Activated CD8-positive, alpha-beta T cell treated with anti-CD3 and anti-CD28 coated beads, Interleukin-2, amount 10 ng/mL, durations not matched to agents 7 days and 5 days (primary cell): Measurements from ENCODE around the gene UBXN7. TPM values are rescaled to one million over a fixed set of nuclear protein-coding genes. Genes with fewer than 3 reads are reported as not detected.
"Not testable (repeated sequence)": the region's sequence is repeated elsewhere in the genome, so short reads cannot be mapped to it uniquely, and the experiment has no call there.

Experiments
- ATAC-seq: fragments of 150-1000 bp; cut with Tn5 transposase; one replicate; pipeline ENCODE4 v1.10.0; 2021; ENCODE audit warnings: moderate library complexity
- CTCF ChIA-PET: fragments of 350-600 bp; sonication (Branson Sonifier 250); formaldehyde crosslinking; loops from one replicate; lab custom pipeline; 2021; ENCODE audit warnings: antibody characterized with exemption; lab: Charles Lee
- POLR2A ChIA-PET: fragments of 350-600 bp; sonication (Branson Sonifier 250); formaldehyde crosslinking; loops from one replicate; lab custom pipeline; 2021; ENCODE audit warnings: antibody characterized with exemption; lab: Charles Lee
- DNase-seq: peaks from one replicate; pipeline ENCODE4 v3.0.0-alpha.2; 2020
- H3K27ac Mint-ChIP-seq: one replicate; pipeline ENCODE4 v1.8.0; 2021; ENCODE audit warnings: mild to moderate bottlenecking, mixed read lengths
- H3K27me3 Mint-ChIP-seq: one replicate; pipeline ENCODE4 v1.8.0; 2021; ENCODE audit warnings: low read depth, mixed read lengths
- H3K36me3 Mint-ChIP-seq: one replicate; pipeline ENCODE4 v1.8.0; 2021; ENCODE audit warnings: low read depth, mixed read lengths
- H3K4me1 Mint-ChIP-seq: one replicate; pipeline ENCODE4 v1.8.0; 2021; ENCODE audit warnings: low read depth, mixed read lengths
- H3K4me3 Mint-ChIP-seq: one replicate; pipeline ENCODE4 v1.8.0; 2021; ENCODE audit warnings: mild to moderate bottlenecking, mixed read lengths
- H3K9me3 Mint-ChIP-seq: one replicate; pipeline ENCODE4 v1.8.0; 2022; ENCODE audit warnings: mixed read lengths; ENCODE audit not compliant: insufficient read depth
- total RNA-seq, 2 experiments: library from RNA; stranded (reverse); gene quantifications; one replicate each; pipeline ENCODE4 v1.2.3, GENCODE V29; 2021

Gene UBXN7
- total RNA-seq, 2 experiments from 2014 or later, result 43.5 to 45.1 TPM

DNA sequence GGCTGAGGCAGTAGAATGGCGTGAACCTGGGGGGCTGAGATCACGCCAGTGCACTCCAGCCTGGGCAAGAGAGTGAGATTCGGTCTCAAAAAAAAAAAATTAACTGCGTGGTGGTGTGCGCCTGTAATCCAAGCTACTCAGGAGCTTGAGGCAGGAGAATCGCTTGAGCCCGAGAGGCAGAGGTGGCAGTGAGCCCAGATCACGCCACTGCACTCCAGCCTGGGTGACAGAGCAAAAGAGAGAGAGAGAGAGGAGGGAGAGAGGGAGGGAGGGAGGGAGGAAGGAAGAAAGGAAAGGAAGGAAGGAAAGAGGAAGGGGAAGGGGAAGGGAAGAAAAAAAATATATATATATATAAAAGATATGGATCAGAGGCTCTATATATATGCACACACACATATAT is 100.1 kb downstream of the UBXN7 start:
- ChIA-PET CTCF (no interaction called here), POLR2A (no interaction called here)
- DNase-seq (no peak), ATAC-seq (no peak)
- Mint-ChIP-seq H3K36me3 (no peaks in the 10 kb centered on the region), H3K4me3 (no peak overlapping the region), H3K27ac (no peak overlapping the region), H3K4me1 (no peaks in the 10 kb centered on the region), H3K27me3 (peaks cover 8% of the 10 kb centered on the region), H3K9me3 (no peaks in the 10 kb centered on the region)

DNA sequence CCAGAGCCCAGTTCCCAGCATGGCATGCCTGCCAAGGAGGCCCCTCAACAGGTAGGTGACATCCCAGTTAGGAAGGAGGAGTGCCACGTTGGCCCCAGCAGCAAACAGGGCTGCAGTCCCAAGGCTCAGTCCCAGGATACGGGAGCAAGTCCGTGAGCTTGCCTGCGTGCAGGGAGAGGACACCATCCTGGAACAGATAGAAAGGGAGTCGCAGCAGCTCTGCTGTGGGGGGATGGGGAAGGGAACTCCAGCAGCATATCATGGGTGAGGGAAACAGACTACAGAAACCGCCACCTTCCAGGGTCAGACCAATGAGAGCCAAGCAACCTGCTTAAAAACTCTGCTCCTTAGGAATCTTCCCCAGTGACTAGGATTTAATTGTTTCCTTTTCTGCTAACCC is 104.8 kb downstream of the UBXN7 start:
- no peak for ATAC-seq
- Mint-ChIP-seq H3K4me1 (no peaks in the 10 kb centered on the region), H3K27me3 (peaks cover 5% of the 10 kb centered on the region), H3K27ac (no peak overlapping the region), H3K36me3 (no peaks in the 10 kb centered on the region), H3K9me3 (no peaks in the 10 kb centered on the region), H3K4me3 (no peak overlapping the region)
- no peak for DNase-seq
- POLR2A ChIA-PET, result interaction anchor here (1.2 kb wide), 1 partner anchor 9 kb away, joined by 3 read pairs; the partner anchor contains the start of gene DYNLT2B
- CTCF ChIA-PET, result no interaction called here

DNA sequence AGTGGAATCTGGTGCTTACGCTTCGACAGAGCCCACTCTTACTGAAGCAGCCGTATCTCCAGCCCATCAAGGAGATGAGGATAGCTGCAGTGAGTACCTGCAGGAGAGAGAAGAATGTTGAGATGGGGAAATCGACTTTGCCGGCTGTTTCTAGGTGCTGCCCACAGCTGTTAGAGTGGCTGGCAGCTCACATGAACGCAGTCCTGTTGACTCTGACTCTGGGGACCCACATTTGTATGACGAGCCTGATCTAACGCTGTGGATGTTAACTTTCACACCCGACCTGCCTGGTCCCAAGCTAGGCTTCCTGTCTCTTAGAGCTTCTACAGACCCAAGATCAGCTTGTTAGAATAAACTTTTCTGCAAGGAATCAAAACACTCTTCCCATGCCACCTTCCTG is 105.3 kb downstream of the UBXN7 start:
- no peak overlapping the region for H3K4me3 Mint-ChIP-seq
- H3K4me1 Mint-ChIP-seq, result peaks cover under 1% of the 10 kb centered on the region
- peaks cover 5% of the 10 kb centered on the region for H3K27me3 Mint-ChIP-seq
- no peaks in the 10 kb centered on the region for H3K9me3 Mint-ChIP-seq
- ChIA-PET CTCF (no interaction called here), POLR2A (interaction anchor here (1.2 kb wide), 1 partner anchor 9 kb away, joined by 3 read pairs; the partner anchor contains the start of gene DYNLT2B)
- ATAC-seq (no peak), DNase-seq (no peak)
- no peak overlapping the region for H3K27ac Mint-ChIP-seq
- no peaks in the 10 kb centered on the region for H3K36me3 Mint-ChIP-seq

DNA sequence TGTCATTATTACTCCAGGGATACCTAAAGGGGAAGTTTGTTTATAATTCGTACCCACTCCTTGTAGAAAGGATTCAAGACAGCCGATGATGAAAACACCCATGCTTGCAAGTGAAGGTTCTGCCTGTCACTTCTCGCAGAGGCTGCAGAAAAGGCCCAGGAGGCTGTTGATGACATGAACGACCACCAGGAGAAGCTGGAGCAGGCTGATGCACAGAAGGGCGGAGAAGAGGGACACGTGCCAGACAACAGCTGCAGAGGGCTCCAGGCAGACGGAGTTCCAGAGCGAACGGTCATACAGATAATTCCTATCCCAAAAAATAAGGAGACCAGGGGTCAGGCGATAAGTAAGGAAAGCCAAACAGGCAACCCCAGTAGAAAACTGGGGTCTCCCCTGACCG is 108.5 kb downstream of the UBXN7 start:
- Mint-ChIP-seq H3K9me3 (no peaks in the 10 kb centered on the region), H3K27me3 (peaks cover 3% of the 10 kb centered on the region), H3K36me3 (no peaks in the 10 kb centered on the region), H3K4me1 (peaks cover 8% of the 10 kb centered on the region), H3K4me3 (no peak overlapping the region), H3K27ac (no peak overlapping the region)
- DNase-seq (no peak), ATAC-seq (peak; percentile 35)
- ChIA-PET CTCF (no interaction called here), POLR2A (no interaction called here)

DNA sequence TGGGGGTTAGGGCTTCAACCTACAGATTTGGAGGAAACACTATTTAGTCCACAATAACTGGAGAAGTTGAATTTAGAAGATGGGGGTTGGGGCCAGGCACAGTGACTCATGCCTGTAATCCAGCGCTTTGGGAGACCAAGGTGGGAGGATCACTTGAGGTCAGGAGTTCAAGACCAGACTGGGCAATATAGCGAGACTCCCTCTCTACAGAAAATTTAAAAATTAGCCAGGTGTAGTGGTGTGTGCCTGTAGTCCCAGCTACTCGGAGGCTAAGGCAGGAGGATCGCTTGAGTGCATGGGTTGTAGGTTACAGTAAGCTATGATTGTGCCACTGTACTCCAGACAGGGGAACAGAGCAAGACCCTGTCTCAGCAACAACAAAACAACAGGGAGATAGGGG is 109.2 kb downstream of the UBXN7 start:
- Mint-ChIP-seq H3K36me3 (peaks cover under 1% of the 10 kb centered on the region), H3K27ac (no peak overlapping the region), H3K4me1 (peaks cover 8% of the 10 kb centered on the region), H3K4me3 (no peak overlapping the region), H3K27me3 (peaks cover 3% of the 10 kb centered on the region), H3K9me3 (no peaks in the 10 kb centered on the region)
- no peak for DNase-seq
- ChIA-PET CTCF (no interaction called here), POLR2A (no interaction called here)
- no peak for ATAC-seq

DNA sequence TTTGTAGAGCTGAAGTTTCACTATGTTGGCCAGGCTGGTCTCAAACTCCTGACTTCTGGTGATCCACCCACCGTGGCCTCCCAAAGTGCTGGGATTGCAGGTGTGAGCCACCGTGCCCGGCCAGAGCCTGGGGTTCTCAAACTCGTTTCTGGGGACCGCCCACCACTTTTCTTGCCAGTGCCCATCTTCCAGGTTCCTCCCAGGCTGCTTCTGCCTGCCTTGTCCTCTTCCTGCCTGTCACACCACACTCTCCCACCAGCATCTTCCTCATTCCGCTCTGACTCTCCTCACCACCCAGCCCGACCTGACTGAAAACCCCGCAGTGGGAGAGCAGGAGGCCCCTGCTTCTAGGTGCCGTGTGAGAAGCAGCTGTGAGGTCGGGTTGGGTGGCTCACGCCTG is 111.1 kb downstream of the UBXN7 start:
- Mint-ChIP-seq H3K27me3 (no peaks in the 10 kb centered on the region), H3K4me3 (no peak overlapping the region), H3K36me3 (peaks cover 1% of the 10 kb centered on the region), H3K27ac (no peak overlapping the region), H3K9me3 (no peaks in the 10 kb centered on the region), H3K4me1 (peaks cover 14% of the 10 kb centered on the region)
- POLR2A ChIA-PET, result interaction anchor here (1.3 kb wide), 1 partner anchor 201 kb away, joined by 3 read pairs; no protein-coding TSS in a partner anchor
- DNase-seq (no peak), ATAC-seq (no peak)
- CTCF ChIA-PET, result no interaction called here

DNA sequence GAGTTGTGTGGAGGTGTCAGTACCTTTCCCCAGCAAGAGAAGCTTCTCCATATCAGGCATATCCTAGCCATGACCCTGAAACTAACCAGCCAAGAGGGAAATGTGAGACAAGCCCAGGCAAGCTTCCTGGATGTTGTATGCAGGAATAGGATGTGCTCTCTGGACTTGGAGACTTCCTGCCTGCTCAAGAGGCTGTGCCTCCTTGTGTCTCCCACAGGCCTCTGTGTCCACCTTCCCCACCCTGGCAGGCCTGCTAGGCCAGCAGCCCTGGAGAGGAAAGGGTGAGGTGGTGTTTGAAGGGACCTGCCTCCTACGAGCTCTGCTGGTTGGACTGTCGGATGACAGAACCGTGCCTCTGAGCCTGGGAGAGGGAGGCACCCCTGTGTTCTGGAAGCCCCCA is 112.1 kb downstream of the UBXN7 start:
- H3K27ac Mint-ChIP-seq, result no peak overlapping the region
- H3K27me3 Mint-ChIP-seq, result no peaks in the 10 kb centered on the region
- H3K9me3 Mint-ChIP-seq, result no peaks in the 10 kb centered on the region

DNA sequence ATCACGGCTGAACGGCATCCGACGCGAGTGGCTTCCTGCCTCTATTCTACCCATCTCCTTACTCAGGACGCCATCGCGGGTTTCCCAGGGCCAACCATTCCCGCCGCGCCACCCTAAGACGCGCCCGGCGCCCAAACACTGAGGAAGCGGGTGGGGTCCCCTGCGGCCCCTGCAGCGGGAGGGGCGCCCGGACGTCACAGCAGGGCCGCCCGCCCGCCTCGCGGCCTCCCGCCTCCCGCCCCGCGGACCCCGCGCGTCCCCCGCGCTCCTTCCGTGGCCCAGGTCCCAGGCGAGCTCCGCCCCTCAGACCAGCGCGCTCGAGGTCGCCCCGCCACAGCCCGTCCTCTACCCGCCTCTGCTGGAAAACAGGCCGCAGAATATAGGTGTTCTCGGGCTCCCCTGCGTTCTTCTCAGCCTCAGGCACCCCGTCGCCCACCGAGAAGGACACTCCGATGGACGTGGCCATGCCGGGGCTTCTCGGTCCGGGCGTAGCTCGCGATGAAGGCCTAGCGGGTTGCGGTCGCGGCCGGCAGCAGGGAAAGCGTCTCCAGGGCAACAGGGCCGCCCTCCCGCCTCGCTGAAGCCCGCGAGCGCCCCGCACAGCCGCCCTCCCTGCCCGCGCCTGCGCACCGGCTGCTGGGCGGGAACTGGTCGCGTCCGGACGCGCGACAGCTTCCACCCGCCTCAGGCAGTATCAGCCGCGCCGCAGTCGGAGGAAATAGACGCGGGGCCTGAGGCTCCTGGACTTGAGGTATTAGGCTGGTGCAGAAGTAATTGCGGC is 114.3 kb downstream of the UBXN7 start, which contains the start of gene DYNLT2B:
Gene DYNLT2B, minus strand, starts transcription at position 554 of the 781 bp plus-strand sequence. Its CDS starts 88 bp downstream, at position 466.
- ATAC-seq, result peak; percentile 91
- Mint-ChIP-seq H3K27me3 (no peaks in the 10 kb centered on the region), H3K4me3 (peak within 1 kb of the TSS; percentile 94), H3K36me3 (peaks cover 9% of the 10 kb centered on the region), H3K27ac (peak within 1 kb of the TSS; percentile 98), H3K9me3 (no peaks in the 10 kb centered on the region), H3K4me1 (peaks cover 14% of the 10 kb centered on the region)
- CTCF ChIA-PET, result interaction anchor here (1.0 to 1.5 kb wide), 4 partner anchors 29 to 211 kb away, joined by 3 to 4 read pairs (median 4); no protein-coding TSS in a partner anchor
- POLR2A ChIA-PET, result interaction anchor here (0.6 to 2.1 kb wide), 16 partner anchors 9 to 624 kb away, joined by 3 to 17 read pairs (median 4); partner anchors contain the start of genes NCBP2, PCYT1A, SENP5 and UBXN7
- peak; percentile 91 for DNase-seq

More for the DNA sequence above, 112.1 kb downstream of the UBXN7 start:
- peaks cover 14% of the 10 kb centered on the region for H3K4me1 Mint-ChIP-seq
- DNase-seq (no peak), ATAC-seq (no peak)
- CTCF ChIA-PET, result no interaction called here
- peak overlapping the region; percentile 25 for H3K4me3 Mint-ChIP-seq
- POLR2A ChIA-PET, result interaction anchor here (0.9 kb wide), 1 partner anchor 47 kb away, joined by 4 read pairs; no protein-coding TSS in a partner anchor
- H3K36me3 Mint-ChIP-seq, result peaks cover 1% of the 10 kb centered on the region

DNA sequence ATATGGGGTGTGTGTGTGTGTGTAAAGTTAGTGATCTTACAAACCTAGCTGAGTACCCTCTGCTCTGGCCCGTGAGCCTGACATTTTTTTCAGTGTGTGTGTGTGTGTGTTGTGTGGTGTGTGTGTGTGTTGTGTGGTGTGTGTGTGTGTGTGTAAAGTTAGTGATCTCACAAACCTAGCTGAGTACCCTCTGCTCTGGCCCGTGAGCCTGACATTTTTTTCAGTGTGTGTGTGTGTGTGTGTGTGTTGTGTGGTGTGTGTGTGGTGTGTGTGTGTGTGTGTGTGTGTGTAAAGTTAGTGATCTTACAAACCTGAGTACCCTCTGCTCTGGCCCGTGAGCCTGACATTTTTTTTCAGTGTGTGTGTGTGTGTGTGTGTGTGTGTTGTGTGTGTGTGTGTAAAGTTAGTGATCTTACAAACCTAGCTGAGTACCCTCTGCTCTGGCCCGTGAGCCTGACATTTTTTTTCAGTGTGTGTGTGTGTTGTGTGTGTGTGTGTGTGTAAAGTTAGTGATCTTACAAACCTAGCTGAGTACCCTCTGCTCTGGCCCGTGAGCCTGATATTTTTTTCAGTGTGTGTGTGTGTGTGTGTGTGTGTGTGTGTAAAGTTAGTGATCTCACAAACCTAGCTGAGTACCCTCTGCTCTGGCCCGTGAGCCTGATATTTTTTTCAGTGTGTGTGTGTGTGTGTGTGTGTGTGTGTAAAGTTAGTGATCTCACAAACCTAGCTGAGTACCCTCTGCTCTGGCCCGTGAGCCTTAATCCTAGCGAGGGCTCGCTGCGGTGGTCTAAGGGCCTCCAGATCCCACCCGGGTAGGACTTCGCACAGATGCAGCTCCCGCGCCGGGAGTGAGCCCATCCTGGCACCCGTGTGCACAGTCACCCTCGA is 115.2 kb downstream of the UBXN7 start:
- H3K36me3 Mint-ChIP-seq, ATAC-seq, H3K9me3 Mint-ChIP-seq, H3K27me3 Mint-ChIP-seq, DNase-seq: not testable (repeated sequence)
- peaks cover 14% of the 10 kb centered on the region for H3K4me1 Mint-ChIP-seq
- H3K4me3 Mint-ChIP-seq, result peak overlapping the region; percentile 94
- peak overlapping the region; percentile 98 for H3K27ac Mint-ChIP-seq
- ChIA-PET CTCF (interaction anchor here (1.0 to 1.5 kb wide), 3 partner anchors 62 to 212 kb away, joined by 3 to 4 read pairs (median 3); no protein-coding TSS in a partner anchor), POLR2A (interaction anchor here (0.7 to 2.1 kb wide), 13 partner anchors 10 to 551 kb away, joined by 3 to 17 read pairs (median 4); partner anchors contain the start of genes PCYT1A, SENP5 and UBXN7)

DNA sequence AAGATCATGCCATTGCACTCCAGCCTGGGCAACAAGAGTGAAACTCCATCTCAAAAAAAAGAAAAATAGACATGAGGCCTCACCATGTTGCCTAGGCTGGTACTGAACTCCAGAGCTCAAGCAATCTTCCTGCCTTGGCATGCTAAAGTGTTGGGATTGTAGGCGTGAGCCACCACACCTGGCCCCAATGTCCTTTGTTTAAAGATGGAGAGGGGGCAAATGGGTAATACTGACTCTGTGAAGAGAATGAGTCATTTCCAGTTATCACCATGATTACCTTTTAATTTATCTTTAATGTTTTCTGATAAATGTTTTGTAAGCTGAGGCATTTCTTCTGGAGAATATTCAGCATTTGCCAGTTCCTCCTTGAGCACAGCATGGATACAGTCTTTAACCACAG is 116.4 kb downstream of the UBXN7 start:
- Mint-ChIP-seq H3K36me3 (peaks cover 10% of the 10 kb centered on the region), H3K27me3 (no peaks in the 10 kb centered on the region), H3K9me3 (no peaks in the 10 kb centered on the region), H3K4me1 (peaks cover 11% of the 10 kb centered on the region), H3K27ac (no peak overlapping the region), H3K4me3 (no peak overlapping the region)
- ChIA-PET CTCF (no interaction called here), POLR2A (interaction anchor here (1.2 kb wide), 1 partner anchor 41 kb away, joined by 4 read pairs; no protein-coding TSS in a partner anchor)
- ATAC-seq, result no peak
- no peak for DNase-seq

DNA sequence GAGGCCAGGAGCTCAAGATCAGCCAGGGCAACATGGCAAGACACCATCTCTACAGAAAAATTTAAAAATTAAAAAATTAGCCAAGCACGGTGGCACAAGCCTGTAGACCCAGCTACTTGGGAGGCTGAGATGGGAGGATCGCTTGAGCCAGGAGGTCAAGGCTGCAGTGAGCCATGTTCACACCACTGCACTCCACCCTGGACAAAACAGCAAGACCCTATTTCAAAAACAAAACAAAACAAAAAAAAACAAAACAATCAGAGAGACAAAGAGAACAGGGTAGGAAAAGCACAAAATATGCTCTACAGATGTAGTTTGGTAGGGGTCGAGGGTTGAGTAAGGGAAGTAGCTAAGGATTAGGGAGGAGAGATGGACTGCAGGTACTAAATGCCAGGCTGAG is 117.6 kb downstream of the UBXN7 start:
- Mint-ChIP-seq H3K9me3 (no peaks in the 10 kb centered on the region), H3K36me3 (peaks cover 10% of the 10 kb centered on the region), H3K27me3 (no peaks in the 10 kb centered on the region), H3K4me3 (no peak overlapping the region), H3K27ac (peak overlapping the region; percentile 5), H3K4me1 (peaks cover 11% of the 10 kb centered on the region)
- POLR2A ChIA-PET, result no interaction called here
- ATAC-seq (no peak), DNase-seq (no peak)
- CTCF ChIA-PET, result interaction anchor here (1.3 kb wide), 1 partner anchor 214 kb away, joined by 3 read pairs; no protein-coding TSS in a partner anchor
